WTC11 (cell line): ENCODE data around the gene PCDH9. TPM values are rescaled to one million over a fixed set of nuclear protein-coding genes. Genes with fewer than 3 reads are reported as not detected.

ENCODE experiments used
- ATAC-seq: fragments of 200-7000 bp; cut with Tn5 transposase; 2 replicates; pipeline ENCODE4 v1.10.0; 2021; ENCODE audit warnings: mild to moderate bottlenecking, moderate library complexity
- CTCF ChIA-PET: fragments of 300-600 bp; sonication (Branson Sonifier 250); formaldehyde crosslinking; loops from one replicate; lab custom pipeline; 2021; ENCODE audit warnings: antibody characterized with exemption; lab: Charles Lee
- POLR2A ChIA-PET: fragments of 350-600 bp; sonication (Branson Sonifier 250); formaldehyde crosslinking; loops from one replicate; lab custom pipeline; 2021; ENCODE audit warnings: antibody characterized with exemption; lab: Charles Lee
- DNase-seq: peaks from one replicate; pipeline ENCODE4 v3.0.0; 2021; ENCODE audit warnings: low spot score
- H3K27ac Mint-ChIP-seq: 2 replicates; pipeline ENCODE4 v1.8.0; 2021; ENCODE audit warnings: mixed read lengths
- H3K27me3 Mint-ChIP-seq: 2 replicates; pipeline ENCODE4 v1.8.0; 2021; ENCODE audit warnings: low read depth, mild to moderate bottlenecking, moderate library complexity, mixed read lengths
- H3K36me3 Mint-ChIP-seq: 2 replicates; pipeline ENCODE4 v1.8.0; 2021; ENCODE audit warnings: mixed read lengths
- H3K4me1 Mint-ChIP-seq: 2 replicates; pipeline ENCODE4 v1.8.0; 2022; ENCODE audit warnings: mixed read lengths
- H3K4me3 Mint-ChIP-seq: 2 replicates; pipeline ENCODE4 v1.8.0; 2021; ENCODE audit warnings: mild to moderate bottlenecking, moderate library complexity, mixed read lengths
- H3K9me3 Mint-ChIP-seq: 2 replicates; pipeline ENCODE4 v1.8.0; 2021; ENCODE audit warnings: mixed read lengths
- CREB1 ChIP-seq: sonication (generic); formaldehyde crosslinking; IDR thresholded peaks from 2 replicates; pipeline ENCODE4 v1.8.0; 2023; ENCODE audit warnings: mild to moderate bottlenecking, missing genetic modification reagents
- FOXJ3 ChIP-seq: sonication (generic); formaldehyde crosslinking; IDR thresholded peaks from 2 replicates; pipeline ENCODE4 v1.9.0; 2021; ENCODE audit warnings: missing genetic modification reagents, mild to moderate bottlenecking, borderline replicate concordance
- GABPB1 ChIP-seq: sonication (generic); formaldehyde crosslinking; IDR thresholded peaks from 2 replicates; pipeline ENCODE4 v1.8.1; 2023; ENCODE audit warnings: mild to moderate bottlenecking, missing genetic modification reagents
- GRHL2 ChIP-seq: fragments of 250-450 bp; sonication (Bioruptor Pico); IDR thresholded peaks from 2 replicates; pipeline ENCODE4 v1.8.0; 2022; ENCODE audit warnings: mild to moderate bottlenecking, moderate library complexity; ENCODE audit not compliant: insufficient replicate concordance, severe bottlenecking
- MYBL2 ChIP-seq: sonication (generic); formaldehyde crosslinking; IDR thresholded peaks from 2 replicates; pipeline ENCODE4 v1.8.1; 2023; ENCODE audit warnings: mild to moderate bottlenecking, moderate library complexity, missing genetic modification reagents
- NFE2L1 ChIP-seq: sonication (generic); formaldehyde crosslinking; IDR thresholded peaks from 2 replicates; pipeline ENCODE4 v1.8.1; 2023; ENCODE audit warnings: missing genetic modification reagents
- NR3C1 ChIP-seq: sonication (generic); formaldehyde crosslinking; conservative IDR thresholded peaks from 2 replicates; pipeline ENCODE4 v1.8.1; 2023; ENCODE audit warnings: low read depth, mild to moderate bottlenecking, missing genetic modification reagents
- RORB ChIP-seq: fragments of 250-450 bp; sonication (Bioruptor Pico); IDR thresholded peaks from 2 replicates; pipeline ENCODE4 v1.9.0; 2021; ENCODE audit warnings: mild to moderate bottlenecking
- SOX15 ChIP-seq: fragments of 250-450 bp; sonication (Bioruptor Pico); IDR thresholded peaks from 2 replicates; pipeline ENCODE4 v1.9.0; 2021; ENCODE audit warnings: mild to moderate bottlenecking
- TEAD1 ChIP-seq: sonication (generic); formaldehyde crosslinking; IDR thresholded peaks from 2 replicates; pipeline ENCODE4 v1.8.0; 2022; ENCODE audit warnings: mild to moderate bottlenecking, missing genetic modification reagents
- ZBTB21 ChIP-seq: sonication (generic); formaldehyde crosslinking; IDR thresholded peaks from 2 replicates; pipeline ENCODE4 v1.8.1; 2023; ENCODE audit warnings: mild to moderate bottlenecking, missing genetic modification reagents, borderline replicate concordance
- ZNF219 ChIP-seq: sonication (generic); formaldehyde crosslinking; IDR thresholded peaks from 2 replicates; pipeline ENCODE4 v1.8.0; 2023; ENCODE audit warnings: missing genetic modification reagents, mild to moderate bottlenecking, borderline replicate concordance
- ZNF671 ChIP-seq: fragments of 250-450 bp; sonication (Bioruptor Pico); IDR thresholded peaks from 2 replicates; pipeline ENCODE4 v1.8.0; 2021; ENCODE audit warnings: mild to moderate bottlenecking
- total RNA-seq: library from RNA; stranded (reverse); gene quantifications from 3 replicates; pipeline ENCODE4 v1.2.3, GENCODE V29; 2021
- TF ChIP-seq, protein P1 (sequence below): sonication (generic); formaldehyde crosslinking; IDR thresholded peaks from 2 replicates; pipeline ENCODE4 v1.8.1; 2023; ENCODE audit warnings: mild to moderate bottlenecking, missing genetic modification reagents, borderline replicate concordance
- TF ChIP-seq, protein P2 (sequence below): sonication (generic); formaldehyde crosslinking; IDR thresholded peaks from 2 replicates; pipeline ENCODE4 v1.8.0; 2022; ENCODE audit warnings: mild to moderate bottlenecking, missing genetic modification reagents
- TF ChIP-seq, protein P3 (sequence below): fragments of 250-450 bp; sonication (Bioruptor Pico); conservative IDR thresholded peaks from 2 replicates; pipeline ENCODE4 v1.9.0; 2021; ENCODE audit warnings: mild to moderate bottlenecking
- TF ChIP-seq, protein P4 (sequence below): sonication (generic); formaldehyde crosslinking; conservative IDR thresholded peaks from 2 replicates; pipeline ENCODE4 v1.8.1; 2023; ENCODE audit warnings: mild to moderate bottlenecking, low read depth, missing genetic modification reagents, moderate library complexity
- TF ChIP-seq, protein P5 (sequence below): sonication (generic); formaldehyde crosslinking; IDR thresholded peaks from 2 replicates; pipeline ENCODE4 v1.8.0; 2022; ENCODE audit warnings: mild to moderate bottlenecking, missing genetic modification reagents
- TF ChIP-seq, protein P6 (sequence below): sonication (generic); formaldehyde crosslinking; IDR thresholded peaks from 2 replicates; pipeline ENCODE4 v1.8.1; 2022; ENCODE audit warnings: missing genetic modification reagents, borderline replicate concordance
- TF ChIP-seq, protein P7 (sequence below): sonication (generic); formaldehyde crosslinking; IDR thresholded peaks from 2 replicates; pipeline ENCODE4 v1.8.1; 2023; ENCODE audit warnings: mild to moderate bottlenecking, missing genetic modification reagents, moderate library complexity

Gene PCDH9
- total RNA-seq, 1 experiment from 2014 or later: 0.48 TPM

DNA sequence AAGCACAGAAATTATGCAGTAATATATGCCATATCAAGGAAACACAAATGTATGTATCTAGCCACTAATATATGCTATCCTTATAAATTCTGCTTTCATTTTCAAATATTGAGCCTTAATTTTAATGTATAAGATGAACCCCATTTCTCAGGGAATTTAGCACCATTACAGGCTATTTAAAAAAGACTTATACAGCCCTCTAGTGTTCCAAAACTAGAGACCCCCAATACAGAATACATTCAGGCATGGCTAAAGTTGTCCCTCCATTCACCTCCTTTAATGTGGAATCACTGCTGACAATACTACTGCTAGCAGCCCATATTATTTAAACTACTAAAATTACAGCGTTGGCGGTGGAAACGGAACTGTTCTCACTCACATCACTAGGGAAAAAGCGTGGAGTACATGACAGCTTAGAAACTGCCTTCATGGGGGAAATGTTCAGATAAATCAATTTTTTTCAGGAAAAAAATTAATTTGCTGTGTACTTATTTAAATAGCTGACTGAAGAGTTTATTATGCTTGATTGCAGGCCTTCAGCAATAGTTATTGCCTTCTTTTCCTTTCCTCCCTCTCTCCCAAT, 541.0 kb downstream of the PCDH9 start (continued):
- TF ChIP-seq, protein P1, sequence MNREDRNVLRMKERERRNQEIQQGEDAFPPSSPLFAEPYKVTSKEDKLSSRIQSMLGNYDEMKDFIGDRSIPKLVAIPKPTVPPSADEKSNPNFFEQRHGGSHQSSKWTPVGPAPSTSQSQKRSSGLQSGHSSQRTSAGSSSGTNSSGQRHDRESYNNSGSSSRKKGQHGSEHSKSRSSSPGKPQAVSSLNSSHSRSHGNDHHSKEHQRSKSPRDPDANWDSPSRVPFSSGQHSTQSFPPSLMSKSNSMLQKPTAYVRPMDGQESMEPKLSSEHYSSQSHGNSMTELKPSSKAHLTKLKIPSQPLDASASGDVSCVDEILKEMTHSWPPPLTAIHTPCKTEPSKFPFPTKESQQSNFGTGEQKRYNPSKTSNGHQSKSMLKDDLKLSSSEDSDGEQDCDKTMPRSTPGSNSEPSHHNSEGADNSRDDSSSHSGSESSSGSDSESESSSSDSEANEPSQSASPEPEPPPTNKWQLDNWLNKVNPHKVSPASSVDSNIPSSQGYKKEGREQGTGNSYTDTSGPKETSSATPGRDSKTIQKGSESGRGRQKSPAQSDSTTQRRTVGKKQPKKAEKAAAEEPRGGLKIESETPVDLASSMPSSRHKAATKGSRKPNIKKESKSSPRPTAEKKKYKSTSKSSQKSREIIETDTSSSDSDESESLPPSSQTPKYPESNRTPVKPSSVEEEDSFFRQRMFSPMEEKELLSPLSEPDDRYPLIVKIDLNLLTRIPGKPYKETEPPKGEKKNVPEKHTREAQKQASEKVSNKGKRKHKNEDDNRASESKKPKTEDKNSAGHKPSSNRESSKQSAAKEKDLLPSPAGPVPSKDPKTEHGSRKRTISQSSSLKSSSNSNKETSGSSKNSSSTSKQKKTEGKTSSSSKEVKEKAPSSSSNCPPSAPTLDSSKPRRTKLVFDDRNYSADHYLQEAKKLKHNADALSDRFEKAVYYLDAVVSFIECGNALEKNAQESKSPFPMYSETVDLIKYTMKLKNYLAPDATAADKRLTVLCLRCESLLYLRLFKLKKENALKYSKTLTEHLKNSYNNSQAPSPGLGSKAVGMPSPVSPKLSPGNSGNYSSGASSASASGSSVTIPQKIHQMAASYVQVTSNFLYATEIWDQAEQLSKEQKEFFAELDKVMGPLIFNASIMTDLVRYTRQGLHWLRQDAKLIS: no peak
- no peak for TF ChIP-seq NFE2L1 (CRISPR knock-in tag)
- no peak for TF ChIP-seq TEAD1 (CRISPR knock-in tag)
- TF ChIP-seq GRHL2: no peak
- TF ChIP-seq ZNF671 (CRISPR knock-in tag): no peak

DNA sequence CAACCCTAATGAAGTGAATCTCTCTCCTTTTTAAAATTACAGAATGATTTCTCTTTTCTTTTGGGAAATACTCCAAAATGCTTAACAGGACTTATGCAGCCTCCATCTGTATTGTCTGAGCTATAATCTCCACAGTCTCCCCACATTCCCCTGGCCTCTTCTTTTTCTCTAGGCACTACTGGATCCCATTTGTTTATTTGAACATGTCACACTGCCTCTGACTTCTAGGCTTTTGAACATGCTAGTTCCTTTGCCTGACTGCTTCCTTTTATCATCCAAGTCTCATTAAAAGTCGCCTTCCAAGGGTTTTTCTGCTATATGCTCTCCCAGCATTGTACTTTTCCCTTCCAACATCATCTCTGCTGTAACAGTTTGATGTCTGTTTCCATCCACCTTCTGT, 548.7 kb downstream of the PCDH9 start:
- no peak overlapping the region for H3K27ac Mint-ChIP-seq
- CTCF ChIA-PET: no interaction called here
- TF ChIP-seq, protein P2, sequence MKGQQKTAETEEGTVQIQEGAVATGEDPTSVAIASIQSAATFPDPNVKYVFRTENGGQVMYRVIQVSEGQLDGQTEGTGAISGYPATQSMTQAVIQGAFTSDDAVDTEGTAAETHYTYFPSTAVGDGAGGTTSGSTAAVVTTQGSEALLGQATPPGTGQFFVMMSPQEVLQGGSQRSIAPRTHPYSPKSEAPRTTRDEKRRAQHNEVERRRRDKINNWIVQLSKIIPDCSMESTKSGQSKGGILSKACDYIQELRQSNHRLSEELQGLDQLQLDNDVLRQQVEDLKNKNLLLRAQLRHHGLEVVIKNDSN: no peak
- TF ChIP-seq CREB1 (CRISPR knock-in tag): no peak
- TF ChIP-seq ZNF219 (CRISPR knock-in tag): no peak
- TF ChIP-seq, protein P3, sequence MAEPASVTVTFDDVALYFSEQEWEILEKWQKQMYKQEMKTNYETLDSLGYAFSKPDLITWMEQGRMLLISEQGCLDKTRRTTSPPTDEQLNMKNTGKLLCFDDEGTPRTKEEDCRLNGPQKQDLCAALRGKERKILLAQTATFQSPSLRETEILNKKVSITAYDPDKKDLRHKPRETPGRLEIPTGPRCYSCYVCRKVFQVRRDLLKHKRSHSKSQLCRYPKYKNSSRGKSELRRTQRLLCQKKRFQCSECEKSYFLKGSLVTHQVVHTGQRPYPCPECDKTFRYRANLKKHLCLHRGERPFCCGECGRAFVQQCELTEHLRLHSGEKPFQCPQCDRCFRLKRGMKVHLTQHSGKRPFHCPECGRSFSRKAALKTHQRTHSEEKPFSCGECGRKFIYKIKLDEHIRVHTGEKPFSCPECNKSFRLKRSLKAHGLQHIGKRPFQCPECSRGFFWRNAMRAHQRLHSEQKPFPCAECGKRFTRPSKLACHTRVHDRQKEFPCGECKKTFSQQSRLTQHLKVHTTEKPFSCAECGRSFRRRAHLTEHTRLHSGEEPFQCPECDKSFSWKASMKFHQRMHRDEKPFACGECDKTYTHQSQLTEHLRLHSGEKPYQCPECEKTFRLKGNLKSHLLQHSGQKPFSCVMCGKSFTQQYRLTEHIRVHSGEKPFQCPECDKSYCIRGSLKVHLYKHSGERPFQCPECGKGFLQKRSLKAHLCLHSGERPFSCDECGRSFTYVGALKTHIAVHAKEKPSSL (CRISPR knock-in tag): no peak
- no peak for TF ChIP-seq MYBL2
- TF ChIP-seq, protein P4, sequence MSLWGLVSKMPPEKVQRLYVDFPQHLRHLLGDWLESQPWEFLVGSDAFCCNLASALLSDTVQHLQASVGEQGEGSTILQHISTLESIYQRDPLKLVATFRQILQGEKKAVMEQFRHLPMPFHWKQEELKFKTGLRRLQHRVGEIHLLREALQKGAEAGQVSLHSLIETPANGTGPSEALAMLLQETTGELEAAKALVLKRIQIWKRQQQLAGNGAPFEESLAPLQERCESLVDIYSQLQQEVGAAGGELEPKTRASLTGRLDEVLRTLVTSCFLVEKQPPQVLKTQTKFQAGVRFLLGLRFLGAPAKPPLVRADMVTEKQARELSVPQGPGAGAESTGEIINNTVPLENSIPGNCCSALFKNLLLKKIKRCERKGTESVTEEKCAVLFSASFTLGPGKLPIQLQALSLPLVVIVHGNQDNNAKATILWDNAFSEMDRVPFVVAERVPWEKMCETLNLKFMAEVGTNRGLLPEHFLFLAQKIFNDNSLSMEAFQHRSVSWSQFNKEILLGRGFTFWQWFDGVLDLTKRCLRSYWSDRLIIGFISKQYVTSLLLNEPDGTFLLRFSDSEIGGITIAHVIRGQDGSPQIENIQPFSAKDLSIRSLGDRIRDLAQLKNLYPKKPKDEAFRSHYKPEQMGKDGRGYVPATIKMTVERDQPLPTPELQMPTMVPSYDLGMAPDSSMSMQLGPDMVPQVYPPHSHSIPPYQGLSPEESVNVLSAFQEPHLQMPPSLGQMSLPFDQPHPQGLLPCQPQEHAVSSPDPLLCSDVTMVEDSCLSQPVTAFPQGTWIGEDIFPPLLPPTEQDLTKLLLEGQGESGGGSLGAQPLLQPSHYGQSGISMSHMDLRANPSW (CRISPR knock-in tag): no peak
- TF ChIP-seq, protein P5, sequence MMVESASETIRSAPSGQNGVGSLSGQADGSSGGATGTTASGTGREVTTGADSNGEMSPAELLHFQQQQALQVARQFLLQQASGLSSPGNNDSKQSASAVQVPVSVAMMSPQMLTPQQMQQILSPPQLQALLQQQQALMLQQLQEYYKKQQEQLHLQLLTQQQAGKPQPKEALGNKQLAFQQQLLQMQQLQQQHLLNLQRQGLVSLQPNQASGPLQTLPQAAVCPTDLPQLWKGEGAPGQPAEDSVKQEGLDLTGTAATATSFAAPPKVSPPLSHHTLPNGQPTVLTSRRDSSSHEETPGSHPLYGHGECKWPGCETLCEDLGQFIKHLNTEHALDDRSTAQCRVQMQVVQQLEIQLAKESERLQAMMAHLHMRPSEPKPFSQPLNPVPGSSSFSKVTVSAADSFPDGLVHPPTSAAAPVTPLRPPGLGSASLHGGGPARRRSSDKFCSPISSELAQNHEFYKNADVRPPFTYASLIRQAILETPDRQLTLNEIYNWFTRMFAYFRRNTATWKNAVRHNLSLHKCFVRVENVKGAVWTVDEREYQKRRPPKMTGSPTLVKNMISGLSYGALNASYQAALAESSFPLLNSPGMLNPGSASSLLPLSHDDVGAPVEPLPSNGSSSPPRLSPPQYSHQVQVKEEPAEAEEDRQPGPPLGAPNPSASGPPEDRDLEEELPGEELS (CRISPR knock-in tag): no peak
- no peak for TF ChIP-seq NR3C1 (CRISPR knock-in tag)
- no peak for TF ChIP-seq RORB (CRISPR knock-in tag)
- TF ChIP-seq, protein P6, sequence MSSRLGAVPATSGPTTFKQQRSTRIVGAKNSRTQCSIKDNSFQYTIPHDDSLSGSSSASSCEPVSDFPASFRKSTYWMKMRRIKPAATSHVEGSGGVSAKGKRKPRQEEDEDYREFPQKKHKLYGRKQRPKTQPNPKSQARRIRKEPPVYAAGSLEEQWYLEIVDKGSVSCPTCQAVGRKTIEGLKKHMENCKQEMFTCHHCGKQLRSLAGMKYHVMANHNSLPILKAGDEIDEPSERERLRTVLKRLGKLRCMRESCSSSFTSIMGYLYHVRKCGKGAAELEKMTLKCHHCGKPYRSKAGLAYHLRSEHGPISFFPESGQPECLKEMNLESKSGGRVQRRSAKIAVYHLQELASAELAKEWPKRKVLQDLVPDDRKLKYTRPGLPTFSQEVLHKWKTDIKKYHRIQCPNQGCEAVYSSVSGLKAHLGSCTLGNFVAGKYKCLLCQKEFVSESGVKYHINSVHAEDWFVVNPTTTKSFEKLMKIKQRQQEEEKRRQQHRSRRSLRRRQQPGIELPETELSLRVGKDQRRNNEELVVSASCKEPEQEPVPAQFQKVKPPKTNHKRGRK (CRISPR knock-in tag): no peak
- TF ChIP-seq ZBTB21 (CRISPR knock-in tag): no peak
- TF ChIP-seq GABPB1 (CRISPR knock-in tag): no peak
- TF ChIP-seq SOX15 (CRISPR knock-in tag): no peak
- TF ChIP-seq, protein P7, sequence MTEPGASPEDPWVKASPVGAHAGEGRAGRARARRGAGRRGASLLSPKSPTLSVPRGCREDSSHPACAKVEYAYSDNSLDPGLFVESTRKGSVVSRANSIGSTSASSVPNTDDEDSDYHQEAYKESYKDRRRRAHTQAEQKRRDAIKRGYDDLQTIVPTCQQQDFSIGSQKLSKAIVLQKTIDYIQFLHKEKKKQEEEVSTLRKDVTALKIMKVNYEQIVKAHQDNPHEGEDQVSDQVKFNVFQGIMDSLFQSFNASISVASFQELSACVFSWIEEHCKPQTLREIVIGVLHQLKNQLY: no peak
- TF ChIP-seq FOXJ3 (CRISPR knock-in tag): no peak

More for the DNA sequence above, 548.7 kb downstream of the PCDH9 start:
- ATAC-seq (no peak), DNase-seq (no peak)
- POLR2A ChIA-PET: no interaction called here
- Mint-ChIP-seq H3K27me3 (peaks cover 4% of the 10 kb centered on the region; the same call in 1 of the 2 replicates), H3K4me3 (no peak overlapping the region), H3K4me1 (no peaks in the 10 kb centered on the region), H3K9me3 (peaks cover 35% of the 10 kb centered on the region), H3K36me3 (peaks cover 26% of the 10 kb centered on the region)
